CD14-positive monocyte (primary cell): ENCODE measurements around the gene ITPR1. TPM values are rescaled to one million over a fixed set of nuclear protein-coding genes. Genes with fewer than 3 reads are reported as not detected.
A peak's percentile ranks its signal among the peaks of the same experiment; 100 is the strongest.

Source experiments
- DNase-seq, 3 donors: peaks; one replicate each; pipeline ENCODE4 v3.0.0-alpha.2; 2011 to 2022
- H2AFZ ChIP-seq: 2 replicates; pipeline ENCODE4 v1.6.0; 2012; ENCODE audit warnings: mild to moderate bottlenecking, low read depth, low read length, inconsistent platforms; ENCODE audit not compliant: insufficient read depth, poor library complexity, severe bottlenecking
- H3K27ac ChIP-seq, 2 donors: 1 replicate in 1 of 2; 2 replicates in 1 of 2; pipeline ENCODE4 v1.5.1; 2012 to 2013; ENCODE audit warnings: low read length in 2 of 2, control low read depth in 1 of 2, inconsistent platforms in 1 of 2, low read depth in 1 of 2, mild to moderate bottlenecking in 1 of 2
- H3K27me3 ChIP-seq, 2 donors: one replicate each; pipeline versions ENCODE4 v1.6.0 to v1.6.1; 2011 to 2013; ENCODE audit warnings: low read length in 2 of 2; ENCODE audit not compliant: control insufficient read depth in 2 of 2, insufficient read depth in 2 of 2
- H3K36me3 ChIP-seq, 2 donors: replicated peaks in 1 of 2; 1 replicate in 1 of 2; 2 replicates in 1 of 2; pipeline versions ENCODE4 v1.5.1 to v1.6.1; 2012 to 2013; ENCODE audit warnings: low read length in 2 of 2, control low read depth in 1 of 2, inconsistent platforms in 1 of 2, mild to moderate bottlenecking in 1 of 2; ENCODE audit not compliant: insufficient read depth in 2 of 2, control insufficient read depth in 1 of 2
- H3K4me1 ChIP-seq, 2 donors: 1 replicate in 1 of 2; 2 replicates in 1 of 2; pipeline versions ENCODE4 v1.5.1 to v1.6.1; 2012 to 2013; ENCODE audit warnings: low read length in 2 of 2, control low read depth in 1 of 2, inconsistent platforms in 1 of 2, mild to moderate bottlenecking in 1 of 2, moderate library complexity in 1 of 2; ENCODE audit not compliant: insufficient read depth in 2 of 2, control insufficient read depth in 1 of 2
- H3K4me2 ChIP-seq: replicated peaks from 2 replicates; pipeline ENCODE3; 2012; ENCODE audit warnings: low read length, moderate library complexity, mild to moderate bottlenecking; ENCODE audit not compliant: poor library complexity, severe bottlenecking; ENCODE audit errors: extremely low read depth
- H3K4me3 ChIP-seq, 3 experiments: fragments of 200-600 bp in 1 of 3; sonication (generic) in 1 of 3; replicated peaks in 1 of 3; 1 replicate in 2 of 3; 2 replicates in 1 of 3; pipeline ENCODE4 v1.5.1; 2011 to 2013; ENCODE audit warnings: low read length in 3 of 3, mild to moderate bottlenecking in 3 of 3, control low read depth in 2 of 3, low read depth in 2 of 3, inconsistent platforms in 1 of 3, moderate library complexity in 1 of 3
- H3K79me2 ChIP-seq: 2 replicates; pipeline ENCODE4 v1.6.0; 2012; ENCODE audit warnings: mild to moderate bottlenecking, control low read depth, inconsistent platforms, low read length, moderate library complexity; ENCODE audit not compliant: insufficient read depth
- H3K9ac ChIP-seq: 2 replicates; pipeline ENCODE4 v1.6.0; 2017; ENCODE audit warnings: low read length, mild to moderate bottlenecking; ENCODE audit not compliant: insufficient read depth, poor library complexity, severe bottlenecking
- H3K9me3 ChIP-seq, 2 donors: replicated peaks in 1 of 2; 1 replicate in 1 of 2; 2 replicates in 1 of 2; pipeline versions ENCODE4 v1.5.1 to v1.6.1; 2012 to 2013; ENCODE audit warnings: low read length in 2 of 2, control low read depth in 1 of 2; ENCODE audit not compliant: control insufficient read depth in 1 of 2, insufficient read depth in 1 of 2
- H4K20me1 ChIP-seq: 2 replicates; pipeline ENCODE4 v1.6.0; 2012; ENCODE audit warnings: mild to moderate bottlenecking, low read length, control low read depth, moderate library complexity; ENCODE audit not compliant: insufficient read depth
- H3K27ac Mint-ChIP-seq, 7 donors: one replicate each; pipeline ENCODE4 v1.8.0; 2020; ENCODE audit warnings: mild to moderate bottlenecking in 7 of 7, mixed read lengths in 7 of 7, moderate library complexity in 6 of 7, inconsistent platforms in 2 of 7
- H3K27me3 Mint-ChIP-seq, 3 donors: one replicate each; pipeline ENCODE4 v1.8.0; 2021 to 2022; ENCODE audit warnings: low read depth in 3 of 3, mild to moderate bottlenecking in 3 of 3, mixed read lengths in 3 of 3, moderate library complexity in 3 of 3, inconsistent platforms in 1 of 3
- H3K36me3 Mint-ChIP-seq, 2 donors: one replicate each; pipeline ENCODE4 v1.8.0; 2020; ENCODE audit warnings: mixed read lengths in 2 of 2, inconsistent platforms in 1 of 2, mild to moderate bottlenecking in 1 of 2
- H3K4me1 Mint-ChIP-seq: one replicate; pipeline ENCODE4 v1.8.0; 2020; ENCODE audit warnings: mild to moderate bottlenecking, mixed read lengths
- H3K4me3 Mint-ChIP-seq, 2 donors: one replicate each; pipeline ENCODE4 v1.8.0; 2020; ENCODE audit warnings: mild to moderate bottlenecking in 2 of 2, mixed read lengths in 2 of 2, moderate library complexity in 1 of 2
- H3K9me3 Mint-ChIP-seq, 7 donors: one replicate each; pipeline ENCODE4 v1.8.0; 2020 to 2022; ENCODE audit warnings: mixed read lengths in 7 of 7, mild to moderate bottlenecking in 6 of 7, moderate library complexity in 6 of 7, inconsistent platforms in 2 of 7
- CTCF ChIP-seq: fragments of 200-600 bp; IDR thresholded peaks from one replicate; pipeline ENCODE4 v1.8.0; 2022; ENCODE audit warnings: antibody characterized with exemption, mild to moderate bottlenecking
- WGBS: methylation state at CpG from one replicate; pipeline ENCODE4 v1.1.5; 2013; ENCODE audit warnings: missing lambda C conversion rate; ENCODE audit not compliant: insufficient coverage; 5-methylcytosine and 5-hydroxymethylcytosine counted together
- intact Hi-C, 2 donors: fragments of 100-400 bp; cut with micrococcal nuclease; formaldehyde crosslinking; loops; one replicate each; pipeline versions ENCODE4 v1.15.0 to v1.15.1; 2023
- polyA plus RNA-seq, 3 donors: library from polyadenylated mRNA; depleted of rRNA in 1 of 3; unstranded in 2 of 3; stranded (reverse) in 1 of 3; fragments of 300-500 nt in 2 of 3; fragments of >200 nt in 1 of 3; fragmentation: Illumina TruSeq in 2 of 3; gene quantifications; 1 replicate in 2 of 3; 2 replicates in 1 of 3; pipeline ENCODE4 v1.2.3, GENCODE V29; 2012 to 2021

The ITPR1 gene
- polyA plus RNA-seq, 3 donors = 3.2 to 21.1 (median 7.1) TPM

- H3K27ac ChIP-seq = no peak overlapping the region
- no peak for TF ChIP-seq CTCF
- Mint-ChIP-seq H3K27me3 (peaks cover 0 to 4% (median 3%) of the 10 kb centered on the region in 3 donors), H3K36me3 (peaks cover 85 to 88% of the 10 kb centered on the region in 2 donors), H3K4me3 (no peak overlapping the region), H3K9me3 (peaks cover 0 to 3% (median 0%) of the 10 kb centered on the region in 7 donors), H3K27ac (no peak overlapping the region), H3K4me1 (peaks cover 31% of the 10 kb centered on the region)
- DNase-seq = peak in 1 of 3 donors; percentile 8
- no peaks in the 10 kb centered on the region for H3K79me2 ChIP-seq
- intact Hi-C loops = no loop called here
- H4K20me1 ChIP-seq = no peaks in the 10 kb centered on the region
- H3K36me3 ChIP-seq = peaks cover 48 to 74% of the 10 kb centered on the region in 2 donors
- H3K4me3 ChIP-seq = no peak overlapping the region
- no peaks in the 10 kb centered on the region for H3K27me3 ChIP-seq
- H3K4me2 ChIP-seq = no peak overlapping the region
- H3K9ac ChIP-seq = no peak overlapping the region
- peaks cover 21 to 27% of the 10 kb centered on the region in 2 donors for H3K4me1 ChIP-seq
- H3K9me3 ChIP-seq = no peaks in the 10 kb centered on the region
- WGBS = 85% methylated on average over 2 of the region's 11 CpGs
- H2AFZ ChIP-seq = no peak overlapping the region
These were observed 328.8 kb downstream of the ITPR1 start for GRCh38 chr3:4821975-4822374.

DNA sequence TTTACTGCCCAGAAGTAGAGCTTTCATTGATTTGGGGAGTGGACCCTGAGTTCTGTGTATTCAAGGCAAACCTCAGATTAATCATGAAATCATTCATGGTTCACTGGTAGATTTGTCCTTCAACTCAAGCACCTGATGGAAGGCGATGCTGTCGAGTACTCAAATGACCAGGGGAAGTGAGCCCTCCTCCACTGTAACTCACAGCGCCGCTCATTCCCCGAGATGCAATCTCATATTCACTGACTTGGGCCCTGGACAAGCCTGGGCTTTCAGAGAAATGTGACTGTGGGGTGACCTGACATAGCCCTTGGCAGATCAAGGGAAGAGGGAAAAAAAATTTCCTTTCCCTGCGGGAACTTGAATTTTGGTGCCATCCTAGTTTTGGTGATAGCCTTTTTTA, 329.4 kb downstream of the ITPR1 start:
- Histone ChIP-seq H3K4me3 (no peak overlapping the region), H3K4me1 (peaks cover 24 to 33% of the 10 kb centered on the region in 2 donors), H4K20me1 (no peaks in the 10 kb centered on the region), H3K9ac (no peak overlapping the region), H2AFZ (no peak overlapping the region), H3K27ac (no peak overlapping the region), H3K9me3 (no peaks in the 10 kb centered on the region), H3K27me3 (no peaks in the 10 kb centered on the region), H3K4me2 (no peak overlapping the region), H3K79me2 (no peaks in the 10 kb centered on the region), H3K36me3 (peaks cover 43 to 68% of the 10 kb centered on the region in 2 donors)
- WGBS = 100% methylated on average over 2 of the region's 6 CpGs
- H3K27ac Mint-ChIP-seq = no peak overlapping the region
- intact Hi-C loops = no loop called here
- H3K4me1 Mint-ChIP-seq = peaks cover 37% of the 10 kb centered on the region
- peaks cover 81 to 87% of the 10 kb centered on the region in 2 donors for H3K36me3 Mint-ChIP-seq
- no peak overlapping the region for H3K4me3 Mint-ChIP-seq
- no peak for TF ChIP-seq CTCF
- no peak for DNase-seq
- H3K9me3 Mint-ChIP-seq = no peaks in the 10 kb centered on the region
- peaks cover 0 to 4% (median 3%) of the 10 kb centered on the region in 3 donors for H3K27me3 Mint-ChIP-seq
